Neuronal stem cell (in vitro differentiated cells): ENCODE results near the gene LPP.

Source experiments
- DNase-seq: peaks from one replicate; pipeline ENCODE4 v3.0.0-alpha.2; 2013; ENCODE audit warnings: low spot score
- H2AFZ ChIP-seq: one replicate; pipeline ENCODE4 v1.6.1; 2013; ENCODE audit warnings: mild to moderate bottlenecking, low read length, inconsistent platforms
- H2AK5ac ChIP-seq: 2 replicates; pipeline ENCODE4 v1.6.1; 2013; ENCODE audit warnings: low read depth, mild to moderate bottlenecking, inconsistent platforms, low read length, moderate library complexity, mixed read lengths
- H2BK120ac ChIP-seq: 2 replicates; pipeline ENCODE4 v1.6.1; 2013; ENCODE audit warnings: low read depth, mild to moderate bottlenecking, inconsistent platforms, low read length, moderate library complexity, mixed read lengths
- H2BK12ac ChIP-seq: one replicate; pipeline ENCODE4 v1.6.1; 2013; ENCODE audit warnings: low read length, inconsistent platforms
- H2BK15ac ChIP-seq: 2 replicates; pipeline ENCODE4 v1.6.1; 2013; ENCODE audit warnings: mild to moderate bottlenecking, low read length, inconsistent platforms, mixed read lengths
- H2BK5ac ChIP-seq: one replicate; pipeline ENCODE4 v1.6.1; 2013; ENCODE audit warnings: inconsistent platforms, mild to moderate bottlenecking, low read length, moderate library complexity
- H3K14ac ChIP-seq: one replicate; pipeline ENCODE4 v1.6.1; 2013; ENCODE audit warnings: low read length, inconsistent platforms
- H3K18ac ChIP-seq: 2 replicates; pipeline ENCODE4 v1.6.1; 2013; ENCODE audit warnings: low read length, inconsistent platforms
- H3K23ac ChIP-seq: 2 replicates; pipeline ENCODE4 v1.6.1; 2013; ENCODE audit warnings: low read depth, mild to moderate bottlenecking, mixed read lengths, low read length, inconsistent platforms; ENCODE audit not compliant: poor library complexity
- H3K27ac ChIP-seq: replicated peaks from 3 replicates; pipeline ENCODE4 v1.5.1; 2013; ENCODE audit warnings: low read length, inconsistent platforms
- H3K27me3 ChIP-seq, 3 experiments: 2 replicates each; pipeline ENCODE4 v1.6.1; 2013; ENCODE audit warnings: low read length in 3 of 3, mild to moderate bottlenecking in 2 of 3, inconsistent platforms in 1 of 3, low read depth in 1 of 3, mixed read lengths in 1 of 3, moderate library complexity in 1 of 3; ENCODE audit not compliant: control insufficient read depth in 3 of 3, insufficient read depth in 3 of 3
- H3K36me3 ChIP-seq, 2 donors: replicated peaks in 1 of 2; 2 replicates each; pipeline ENCODE4 v1.6.1; 2013; ENCODE audit warnings: low read length in 2 of 2; ENCODE audit not compliant: control insufficient read depth in 2 of 2, insufficient read depth in 2 of 2
- H3K4ac ChIP-seq: 2 replicates; pipeline ENCODE4 v1.6.1; 2013; ENCODE audit warnings: inconsistent platforms, mild to moderate bottlenecking, low read length, moderate library complexity
- H3K4me1 ChIP-seq, 2 donors: 1 replicate in 1 of 2; 2 replicates in 1 of 2; pipeline ENCODE4 v1.6.1; 2013; ENCODE audit warnings: low read length in 2 of 2, low read depth in 1 of 2; ENCODE audit not compliant: control insufficient read depth in 2 of 2, insufficient read depth in 1 of 2
- H3K4me2 ChIP-seq: one replicate; pipeline ENCODE4 v1.6.1; 2013; ENCODE audit warnings: mild to moderate bottlenecking, low read length, inconsistent platforms; ENCODE audit not compliant: insufficient read depth, poor library complexity, severe bottlenecking
- H3K4me3 ChIP-seq, 2 donors: 2 replicates each; pipeline ENCODE4 v1.5.1; 2013; ENCODE audit warnings: low read length in 2 of 2, mild to moderate bottlenecking in 2 of 2, inconsistent platforms in 1 of 2, moderate library complexity in 1 of 2
- H3K79me1 ChIP-seq: one replicate; pipeline ENCODE4 v1.6.1; 2013; ENCODE audit warnings: low read depth, mild to moderate bottlenecking, inconsistent platforms, low read length, moderate library complexity
- H3K9ac ChIP-seq: one replicate; pipeline ENCODE4 v1.6.1; 2013; ENCODE audit warnings: mild to moderate bottlenecking, low read depth, low read length, inconsistent platforms; ENCODE audit not compliant: poor library complexity
- H3K9me3 ChIP-seq, 2 donors: replicated peaks in 1 of 2; 2 replicates each; pipeline versions ENCODE3 to v1.6.1; 2013; ENCODE audit warnings: low read length in 2 of 2, mild to moderate bottlenecking in 2 of 2, inconsistent platforms in 1 of 2, low read depth in 1 of 2, mixed read lengths in 1 of 2, moderate library complexity in 1 of 2; ENCODE audit not compliant: control insufficient read depth in 2 of 2, insufficient read depth in 1 of 2
- H4K8ac ChIP-seq: one replicate; pipeline ENCODE4 v1.6.1; 2013; ENCODE audit warnings: low read depth, mild to moderate bottlenecking, inconsistent platforms, low read length, moderate library complexity
- H4K91ac ChIP-seq: one replicate; pipeline ENCODE4 v1.6.1; 2013; ENCODE audit warnings: low read length, low read depth, mild to moderate bottlenecking, inconsistent platforms; ENCODE audit not compliant: poor library complexity
- WGBS, 2 donors: extraction: QIAGEN DNeasy Blood & Tissue Kit; methylation state at CpG; one replicate each; pipeline ENCODE4 v1.1.7; 2013; ENCODE audit warnings: missing lambda C conversion rate in 2 of 2, mixed read lengths in 1 of 2; ENCODE audit not compliant: insufficient read length in 2 of 2, insufficient replicate concordance in 1 of 2; ENCODE audit errors: extremely low coverage in 2 of 2; 5-methylcytosine and 5-hydroxymethylcytosine counted together

LPP gene

DNA sequence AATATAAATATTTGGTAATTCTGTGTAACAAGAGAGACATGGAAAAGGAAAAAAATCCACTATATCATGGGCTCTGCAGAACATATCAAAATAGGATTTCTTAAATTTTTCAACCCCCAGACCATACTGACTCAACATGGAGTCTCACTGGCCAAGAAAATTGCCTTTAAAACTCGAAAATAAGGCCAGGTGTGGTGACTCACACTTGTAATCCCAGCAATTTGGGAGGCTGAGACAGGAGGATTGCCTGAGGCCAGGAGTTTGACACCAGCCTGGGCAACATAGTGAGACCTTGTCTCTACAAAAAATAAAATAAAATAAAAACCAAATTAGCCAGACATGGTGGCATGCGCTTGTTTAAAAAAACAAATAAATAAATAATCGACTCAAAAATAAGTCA lies 723.4 kb downstream of the LPP start:
- Histone ChIP-seq H3K4me3 (no peak overlapping the region), H3K27me3 (no peaks in the 10 kb centered on the region), H2AK5ac (no peak overlapping the region), H3K4me1 (peaks cover 0 to 9% of the 10 kb centered on the region in 2 donors), H2BK120ac (no peak overlapping the region), H2AFZ (no peak overlapping the region), H4K91ac (no peak overlapping the region), H2BK15ac (no peak overlapping the region), H3K9me3 (no peaks in the 10 kb centered on the region), H3K27ac (no peak overlapping the region), H2BK5ac (no peak overlapping the region), H3K23ac (no peak overlapping the region), H3K18ac (no peak overlapping the region), H3K79me1 (no peaks in the 10 kb centered on the region), H3K36me3 (peaks cover 2 to 57% of the 10 kb centered on the region in 2 donors), H3K4me2 (no peak overlapping the region), H4K8ac (no peak overlapping the region), H2BK12ac (no peak overlapping the region), H3K9ac (no peak overlapping the region), H3K14ac (no peak overlapping the region), H3K4ac (no peak overlapping the region)
- no CpG with 5 or more reads among the region's 3 CpGs for WGBS, 2 donors
- DNase-seq, result no peak

DNA sequence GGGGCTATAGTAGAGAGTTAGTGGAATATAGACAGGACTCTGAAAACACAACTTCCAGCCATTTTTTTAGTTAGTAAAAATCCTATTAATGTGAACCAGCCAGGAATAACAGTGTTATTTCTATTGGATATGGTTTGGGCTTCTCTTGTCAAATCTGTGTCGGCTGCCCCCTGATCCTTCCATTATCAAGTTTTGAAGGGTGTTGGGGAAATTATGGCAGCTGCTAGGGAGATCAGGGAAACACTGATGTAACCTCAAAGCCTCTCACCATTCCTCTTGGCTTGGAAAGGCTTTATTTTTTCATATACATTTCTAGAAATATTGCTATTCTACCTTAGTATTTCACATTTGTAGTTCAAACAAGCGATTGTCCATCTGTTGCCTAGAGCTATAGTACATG lies 724.1 kb downstream of the LPP start:
- no peak overlapping the region for H4K91ac ChIP-seq
- H3K4me3 ChIP-seq, result no peak overlapping the region
- no CpG with 5 or more reads among the region's 2 CpGs for WGBS, 2 donors

DNA sequence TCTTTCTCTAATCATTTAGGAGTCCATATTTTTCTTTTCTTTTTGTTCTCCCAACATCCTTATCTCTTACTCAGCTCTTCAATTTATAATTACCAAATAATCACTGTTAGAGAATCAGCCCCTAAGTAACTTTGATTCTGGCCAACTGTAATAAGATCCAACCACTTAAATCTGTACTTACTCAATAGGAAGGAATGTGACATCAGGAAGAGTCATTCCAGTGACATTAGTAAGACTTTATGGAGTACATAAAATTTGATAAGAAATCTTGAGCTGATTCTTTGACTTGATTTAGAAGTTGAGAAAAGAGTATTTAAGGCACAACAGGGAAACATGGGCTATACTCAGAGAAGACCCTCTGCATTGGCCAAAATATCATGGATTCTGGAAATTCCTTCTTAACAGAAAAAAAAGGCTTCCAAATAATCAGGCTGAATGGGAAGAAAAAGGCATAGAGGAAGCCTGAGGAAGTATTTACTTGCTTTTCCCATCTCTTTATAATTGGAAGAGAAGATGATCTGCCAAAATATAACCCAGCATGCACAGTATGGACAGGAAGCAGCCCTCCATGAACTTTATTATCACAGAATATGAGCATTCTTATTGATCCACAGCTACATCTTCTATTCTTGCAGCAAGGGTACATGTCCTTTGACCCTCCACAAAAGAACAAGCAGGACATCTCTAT lies 728.1 kb downstream of the LPP start:
- Histone ChIP-seq H4K91ac (no peak overlapping the region), H3K27ac (no peak overlapping the region), H3K4me2 (no peak overlapping the region), H3K79me1 (no peaks in the 10 kb centered on the region), H2AFZ (no peak overlapping the region), H2BK15ac (no peak overlapping the region), H3K9me3 (no peaks in the 10 kb centered on the region), H4K8ac (no peak overlapping the region), H2BK5ac (no peak overlapping the region), H2BK12ac (no peak overlapping the region), H3K4me1 (no peaks in the 10 kb centered on the region), H3K14ac (no peak overlapping the region), H2BK120ac (no peak overlapping the region), H3K27me3 (no peaks in the 10 kb centered on the region), H3K36me3 (peaks cover 2 to 20% of the 10 kb centered on the region in 2 donors), H3K4me3 (no peak overlapping the region), H3K4ac (no peak overlapping the region), H3K18ac (no peak overlapping the region), H2AK5ac (no peak overlapping the region), H3K23ac (no peak overlapping the region), H3K9ac (no peak overlapping the region)
- DNase-seq, result no peak

More for the DNA sequence above, 724.1 kb downstream of the LPP start:
- no peak overlapping the region for H2BK5ac ChIP-seq
- no peak overlapping the region for H2BK120ac ChIP-seq
- no peak overlapping the region for H2BK15ac ChIP-seq
- no peak overlapping the region for H3K9ac ChIP-seq
- H2BK12ac ChIP-seq, result no peak overlapping the region
- no peak overlapping the region for H3K18ac ChIP-seq
- H3K36me3 ChIP-seq, result peaks cover 2 to 54% of the 10 kb centered on the region in 2 donors
- no peak overlapping the region for H3K14ac ChIP-seq
- H3K9me3 ChIP-seq, result no peaks in the 10 kb centered on the region
- no peak overlapping the region for H3K27ac ChIP-seq
- no peak overlapping the region for H3K23ac ChIP-seq
- no peak for DNase-seq
- H2AFZ ChIP-seq, result no peak overlapping the region
- no peak overlapping the region for H3K4ac ChIP-seq
- peaks cover 0 to 8% of the 10 kb centered on the region in 2 donors for H3K4me1 ChIP-seq
- no peak overlapping the region for H2AK5ac ChIP-seq
- H3K79me1 ChIP-seq, result no peaks in the 10 kb centered on the region
- H3K4me2 ChIP-seq, result no peak overlapping the region
- H3K27me3 ChIP-seq, result no peaks in the 10 kb centered on the region
- no peak overlapping the region for H4K8ac ChIP-seq

DNA sequence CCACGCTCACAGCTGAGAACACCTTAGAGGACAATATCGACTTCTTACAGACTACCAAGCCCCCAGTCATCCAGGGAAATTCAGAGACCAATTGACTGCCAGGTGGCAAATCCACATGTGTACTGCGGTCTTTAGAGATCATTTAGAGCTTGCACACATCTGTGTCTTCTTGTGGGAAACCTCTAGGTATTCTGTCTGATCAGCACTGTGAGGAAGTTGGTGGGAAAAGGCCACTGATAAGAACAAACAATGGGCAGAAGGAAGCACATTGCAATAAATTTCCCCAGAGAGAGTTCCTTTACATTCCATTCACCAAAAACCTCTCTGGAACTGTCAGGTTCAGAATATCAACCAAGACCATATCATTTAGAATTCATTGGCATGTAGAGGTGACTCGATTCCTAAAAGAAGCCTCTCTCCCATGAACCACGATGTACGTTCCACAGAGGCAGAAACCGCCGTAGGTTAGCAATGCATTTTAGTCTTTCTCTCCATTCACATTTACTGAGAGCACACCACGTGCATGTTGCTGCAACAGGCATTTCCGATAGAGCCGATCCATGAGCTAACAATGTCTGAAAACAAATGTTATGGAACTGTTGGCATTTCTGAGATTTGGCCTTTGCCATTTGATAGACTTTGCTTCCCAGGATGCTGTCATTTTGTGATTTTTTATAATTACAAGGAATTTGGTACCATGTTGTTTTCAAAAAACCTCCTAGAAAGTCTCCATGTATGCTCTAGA lies 730.5 kb downstream of the LPP start:
- Histone ChIP-seq H3K4ac (no peak overlapping the region), H4K91ac (no peak overlapping the region), H2BK12ac (no peak overlapping the region), H2AFZ (no peak overlapping the region), H3K14ac (no peak overlapping the region), H3K4me1 (no peaks in the 10 kb centered on the region), H3K79me1 (no peaks in the 10 kb centered on the region), H4K8ac (no peak overlapping the region), H3K9ac (no peak overlapping the region), H3K36me3 (peaks cover 0 to 18% of the 10 kb centered on the region in 2 donors), H3K4me2 (no peak overlapping the region), H3K4me3 (no peak overlapping the region), H3K27me3 (no peaks in the 10 kb centered on the region), H3K9me3 (no peaks in the 10 kb centered on the region), H2AK5ac (no peak overlapping the region), H3K18ac (no peak overlapping the region), H3K23ac (no peak overlapping the region), H2BK120ac (no peak overlapping the region), H2BK15ac (no peak overlapping the region), H2BK5ac (no peak overlapping the region), H3K27ac (no peak overlapping the region)
- no CpG with 5 or more reads among the region's 11 CpGs for WGBS, 2 donors
- DNase-seq, result no peak
